ENCODE measurements around the gene RBM7. TPM values are rescaled to one million over a fixed set of nuclear protein-coding genes. Genes with fewer than 3 reads are reported as not detected.

The RBM7 gene
- total and polyA plus RNA-seq, 2 of the 8 experiments (the other 6 are each of a cell fraction or from before 2014, with no cell fraction given): 18.0 to 45.7 TPM

GRCh38 chr11:114354076-114354475, 46.4 kb upstream of the RBM7 start (continued):
- TF ChIP-seq POU5F1 (IDR thresholded peaks at IDR 0.05; ENCODE audit: low read depth, low read length) (no peak), TBP (IDR thresholded peaks at IDR 0.05; ENCODE audit: low read depth, low read length) (no peak), RNF2 (IDR thresholded peaks at IDR 0.05; ENCODE audit: borderline replicate concordance, low read depth, low read length, missing control alignments, poor library complexity, severe bottlenecking) (no peak)
